Measurements from ENCODE around the gene PCDH7. TPM values are rescaled to one million over a fixed set of nuclear protein-coding genes. Genes with fewer than 3 reads are reported as not detected.

The PCDH7 gene
- total RNA-seq, 1 experiment from 2014 or later, result 16.8 TPM

DNA sequence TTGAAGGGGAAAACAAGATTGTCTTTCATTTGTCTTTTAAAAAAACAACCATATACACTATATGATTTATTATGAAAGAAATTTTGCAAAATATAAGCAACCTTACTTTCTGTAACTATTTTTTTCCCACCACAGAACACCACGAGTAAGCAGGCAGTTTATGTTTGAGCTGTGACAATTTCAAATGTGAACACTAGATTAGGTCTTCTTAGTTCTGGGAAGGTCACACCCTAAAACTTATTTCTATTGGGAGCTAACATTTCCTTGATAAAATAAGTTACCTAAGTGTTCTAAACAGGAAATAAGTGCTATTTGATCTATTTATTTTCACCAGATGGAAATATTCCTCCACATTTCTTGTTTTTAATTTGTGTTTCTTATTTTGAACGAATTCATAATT lies 50.6 kb downstream of the PCDH7 start:
- Histone ChIP-seq H3K14ac (ENCODE audit: insufficient read depth, low read length) (no peak overlapping the region), H2AFZ (ENCODE audit: low read length) (no peak overlapping the region), H4K8ac (replicated peaks; ENCODE audit: insufficient read length, low read depth, low read length) (no peak overlapping the region), H3K9me3 (ENCODE audit: control insufficient read depth, low read depth, low read length) (no peaks in the 10 kb centered on the region), H2BK12ac (ENCODE audit: insufficient read length, low read depth, low read length) (no peak overlapping the region), H2AK5ac (ENCODE audit: insufficient read length, low read length) (no peak overlapping the region), H2BK120ac (ENCODE audit: low read depth, low read length, poor library complexity, severe bottlenecking) (no peak overlapping the region), H3K4me1 (ENCODE audit: insufficient read depth, low read length) (no peaks in the 10 kb centered on the region), H2BK20ac (ENCODE audit: low read depth, low read length, poor library complexity, severe bottlenecking) (no peak overlapping the region), H3K4me2 (ENCODE audit: insufficient read depth, insufficient read length, low read length) (no peak overlapping the region), H2BK15ac (ENCODE audit: low read depth, low read length) (no peak overlapping the region), H3K79me2 (ENCODE audit: insufficient read depth, low read length) (no peaks in the 10 kb centered on the region), H3K18ac (ENCODE audit: insufficient read length, low read depth, low read length) (no peak overlapping the region), H3K56ac (ENCODE audit: insufficient read length, low read depth, low read length) (no peak overlapping the region), H3K27me3 (ENCODE audit: insufficient read depth, low read length) (no peaks in the 10 kb centered on the region), H3K23ac (ENCODE audit: insufficient read length, low read depth, low read length) (no peak overlapping the region), H3K79me1 (ENCODE audit: insufficient read depth, low read depth, low read length, poor library complexity, severe bottlenecking) (no peaks in the 10 kb centered on the region), H3K9ac (ENCODE audit: extremely low read depth, insufficient read length, low read length) (no peak overlapping the region), H3K4ac (ENCODE audit: low read depth, low read length) (no peak overlapping the region), H2BK5ac (ENCODE audit: insufficient read length, low read length) (no peak overlapping the region), H3K27ac (ENCODE audit: insufficient read length, low read depth, low read length) (no peak overlapping the region), H3K23me2 (ENCODE audit: insufficient read length, low read depth, low read length, poor library complexity, severe bottlenecking) (no peaks in the 10 kb centered on the region), H4K5ac (ENCODE audit: insufficient read length, low read depth, low read length) (no peak overlapping the region), H3T11ph (ENCODE audit: low read length) (no peak overlapping the region), H4K20me1 (ENCODE audit: control insufficient read depth, insufficient read depth, insufficient read length) (no peaks in the 10 kb centered on the region), H4K91ac (ENCODE audit: insufficient read length, low read depth, low read length) (no peak overlapping the region)
- no peak for DNase-seq
- Mint-ChIP-seq H3K4me1 (peaks cover 9 to 21% of the 10 kb centered on the region in 2 experiments), H3K27ac (no peak overlapping the region), H3K4me3 (no peak overlapping the region), H3K36me3 (ENCODE audit: insufficient read depth in 1 of 3, low read depth in 3 of 3) (no peaks in the 10 kb centered on the region), H3K9me3 (no peaks in the 10 kb centered on the region), H3K27me3 (ENCODE audit: low read depth) (no peaks in the 10 kb centered on the region)
- no CpG with 5 or more reads among the region's 2 CpGs for WGBS (ENCODE audit: extremely low coverage, insufficient read length, low lambda C conversion rate)
- TF ChIP-seq, protein P1, sequence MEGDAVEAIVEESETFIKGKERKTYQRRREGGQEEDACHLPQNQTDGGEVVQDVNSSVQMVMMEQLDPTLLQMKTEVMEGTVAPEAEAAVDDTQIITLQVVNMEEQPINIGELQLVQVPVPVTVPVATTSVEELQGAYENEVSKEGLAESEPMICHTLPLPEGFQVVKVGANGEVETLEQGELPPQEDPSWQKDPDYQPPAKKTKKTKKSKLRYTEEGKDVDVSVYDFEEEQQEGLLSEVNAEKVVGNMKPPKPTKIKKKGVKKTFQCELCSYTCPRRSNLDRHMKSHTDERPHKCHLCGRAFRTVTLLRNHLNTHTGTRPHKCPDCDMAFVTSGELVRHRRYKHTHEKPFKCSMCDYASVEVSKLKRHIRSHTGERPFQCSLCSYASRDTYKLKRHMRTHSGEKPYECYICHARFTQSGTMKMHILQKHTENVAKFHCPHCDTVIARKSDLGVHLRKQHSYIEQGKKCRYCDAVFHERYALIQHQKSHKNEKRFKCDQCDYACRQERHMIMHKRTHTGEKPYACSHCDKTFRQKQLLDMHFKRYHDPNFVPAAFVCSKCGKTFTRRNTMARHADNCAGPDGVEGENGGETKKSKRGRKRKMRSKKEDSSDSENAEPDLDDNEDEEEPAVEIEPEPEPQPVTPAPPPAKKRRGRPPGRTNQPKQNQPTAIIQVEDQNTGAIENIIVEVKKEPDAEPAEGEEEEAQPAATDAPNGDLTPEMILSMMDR (conservative IDR thresholded peaks at IDR 0.05), result no peak

All from H9 (cell line).